GM21423 (cell line): ENCODE measurements around the gene MAPKBP1.

ENCODE experiments used
- ATAC-seq: cut with Tn5 transposase; IDR thresholded peaks from one replicate; pipeline ENCODE4 v1.9.1; 2021; ENCODE audit warnings: mild to moderate bottlenecking, moderate library complexity; ENCODE audit not compliant: unreplicated experiment

Gene MAPKBP1

DNA sequence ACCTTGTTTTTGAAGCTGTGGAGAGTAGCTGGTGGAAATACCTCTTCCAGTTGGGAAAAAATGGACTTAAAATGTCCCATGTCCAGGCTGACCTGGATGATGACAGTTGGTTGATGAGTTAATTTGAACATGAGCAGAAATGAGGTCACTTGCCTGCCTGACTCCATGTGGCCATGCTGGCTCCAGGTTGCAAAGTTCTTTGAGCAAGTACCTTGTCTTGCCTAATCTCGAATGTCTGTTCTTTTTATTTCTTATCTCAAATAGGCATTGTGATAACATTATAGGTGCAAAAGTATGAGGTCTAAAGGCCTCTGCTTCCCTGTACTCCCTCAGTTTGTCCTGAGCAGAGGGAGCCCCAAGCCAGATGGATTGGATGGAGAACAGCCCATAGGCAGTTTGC is 9.0 kb downstream of the MAPKBP1 start:
- ATAC-seq, result no peak

- ATAC-seq, result no peak
These were observed 14.0 kb downstream of the MAPKBP1 start for GRCh38 chr15:41788262-41788661.

GRCh38 chr15:41789236-41789635 is 15.0 kb downstream of the MAPKBP1 start:
- no peak for ATAC-seq

- no peak for ATAC-seq
These were observed 15.4 kb downstream of the MAPKBP1 start for GRCh38 chr15:41789662-41790061.

DNA sequence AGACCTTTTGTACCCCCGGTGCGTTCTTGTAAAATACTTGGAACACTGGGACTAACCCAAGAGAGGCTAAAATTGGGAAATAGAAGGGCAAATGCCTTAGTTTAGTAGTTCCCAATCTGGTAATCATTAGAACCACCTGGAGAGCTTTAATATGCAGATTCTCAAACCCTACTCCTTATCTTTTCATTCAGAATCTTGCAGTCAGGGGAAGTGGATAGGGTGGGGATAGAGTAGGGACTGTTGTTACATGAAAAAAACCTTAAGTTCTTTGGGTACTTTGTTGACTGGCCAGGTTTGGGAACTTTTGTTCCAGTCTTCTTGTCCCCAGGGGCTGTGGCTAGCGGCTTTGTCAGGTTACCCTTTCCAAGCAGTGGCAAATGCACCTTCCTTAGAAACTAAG is 15.9 kb downstream of the MAPKBP1 start:
- ATAC-seq, result no peak

DNA sequence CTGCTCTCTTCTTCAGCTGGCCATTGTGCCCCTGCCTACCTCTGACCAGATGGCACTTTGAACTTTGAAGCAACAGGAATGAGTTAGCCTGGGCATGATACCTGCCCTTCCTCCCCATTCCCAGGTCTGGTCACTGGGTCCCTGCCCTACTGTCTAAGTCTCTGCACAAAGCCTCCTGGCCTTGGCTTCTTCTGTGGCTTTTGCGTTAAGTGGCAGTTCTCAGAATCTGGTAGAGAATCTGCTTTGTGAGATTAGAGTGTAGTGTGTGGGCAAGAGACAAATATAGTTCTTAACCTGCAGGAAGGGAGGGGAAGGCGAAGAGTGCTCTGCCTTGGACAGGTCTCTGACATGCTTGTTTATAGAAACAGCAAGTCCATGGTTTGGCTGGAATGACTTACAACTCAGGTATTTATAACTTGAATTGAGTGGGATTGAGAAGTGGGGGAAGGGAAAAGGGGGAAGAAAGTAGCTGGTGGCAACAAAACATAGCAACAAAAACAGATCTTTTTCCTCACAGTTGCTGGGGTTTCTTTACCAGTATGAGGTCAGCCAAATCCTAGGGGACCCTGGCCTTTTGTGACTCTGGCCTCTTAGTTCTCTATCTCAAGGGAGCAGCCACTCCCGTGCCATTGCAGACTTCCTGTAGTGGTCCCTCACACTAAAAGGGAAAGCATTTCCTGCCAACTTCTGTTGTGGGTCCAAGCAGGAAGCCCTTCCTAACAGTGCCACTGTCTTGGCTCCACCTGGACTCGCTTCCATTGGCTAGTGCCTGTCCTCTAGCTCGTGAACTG is 16.7 kb downstream of the MAPKBP1 start:
- ATAC-seq, result no peak

DNA sequence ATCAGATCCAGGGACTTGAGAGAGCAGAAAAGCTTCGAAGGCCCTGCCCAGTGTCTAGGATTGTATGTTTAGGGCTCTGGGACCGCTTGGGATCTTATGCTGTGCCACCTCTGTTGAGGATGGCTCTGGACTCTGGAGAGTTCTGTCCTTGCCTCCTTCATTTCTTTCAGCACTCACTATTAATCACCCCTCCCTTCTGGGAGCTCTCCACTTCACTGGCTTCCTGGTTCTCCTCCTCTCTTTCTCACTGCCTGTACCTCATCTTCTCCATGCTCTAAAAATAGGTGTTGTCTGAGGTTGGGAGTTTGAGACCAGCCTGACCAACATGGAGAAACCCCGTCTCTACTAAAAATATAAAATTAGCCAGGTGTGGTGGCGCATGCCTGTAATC is 17.3 kb downstream of the MAPKBP1 start:
- no peak for ATAC-seq

GRCh38 chr15:41792000-41792637 is 17.8 kb downstream of the MAPKBP1 start:
- no peak for ATAC-seq

GRCh38 chr15:41794081-41794480 is 19.8 kb downstream of the MAPKBP1 start:
- ATAC-seq, result no peak

- ATAC-seq, result no peak
These were observed 21.9 kb downstream of the MAPKBP1 start for GRCh38 chr15:41795996-41796856.

DNA sequence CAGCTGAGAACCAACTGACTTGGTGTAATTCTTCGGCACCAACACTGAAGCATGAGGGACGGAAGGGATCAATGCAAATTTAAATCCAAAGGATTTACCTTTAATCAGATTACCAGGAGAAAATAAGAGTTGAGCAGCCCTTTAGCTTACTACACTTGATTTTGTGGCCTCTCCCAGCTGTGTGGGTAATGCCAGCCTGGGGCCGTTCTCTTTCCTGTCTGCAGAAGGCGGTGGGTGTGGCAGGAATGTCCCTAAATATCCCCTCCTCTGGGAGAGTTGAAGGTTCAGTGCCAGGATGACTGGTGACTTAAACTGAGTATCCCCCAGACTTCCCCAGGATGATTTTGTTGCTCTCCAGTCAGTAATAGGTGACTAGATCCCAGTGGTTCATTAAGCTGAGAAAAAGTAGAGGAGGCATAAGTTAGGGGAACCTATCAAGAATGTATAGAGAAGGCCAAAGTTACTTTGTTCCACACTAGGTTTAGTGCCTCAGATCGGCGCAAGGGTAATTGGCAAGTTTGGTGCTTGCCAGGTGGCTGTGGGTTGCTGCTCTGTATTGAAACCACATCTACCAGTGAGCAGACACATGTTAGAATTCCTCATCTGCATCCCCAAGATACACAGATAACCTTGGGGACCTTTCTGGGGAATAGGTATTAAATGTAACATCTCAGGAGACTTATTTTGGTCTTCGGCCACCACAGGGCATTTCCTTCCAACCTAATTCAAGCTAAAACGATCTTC is 23.1 kb downstream of the MAPKBP1 start:
- ATAC-seq, result no peak

DNA sequence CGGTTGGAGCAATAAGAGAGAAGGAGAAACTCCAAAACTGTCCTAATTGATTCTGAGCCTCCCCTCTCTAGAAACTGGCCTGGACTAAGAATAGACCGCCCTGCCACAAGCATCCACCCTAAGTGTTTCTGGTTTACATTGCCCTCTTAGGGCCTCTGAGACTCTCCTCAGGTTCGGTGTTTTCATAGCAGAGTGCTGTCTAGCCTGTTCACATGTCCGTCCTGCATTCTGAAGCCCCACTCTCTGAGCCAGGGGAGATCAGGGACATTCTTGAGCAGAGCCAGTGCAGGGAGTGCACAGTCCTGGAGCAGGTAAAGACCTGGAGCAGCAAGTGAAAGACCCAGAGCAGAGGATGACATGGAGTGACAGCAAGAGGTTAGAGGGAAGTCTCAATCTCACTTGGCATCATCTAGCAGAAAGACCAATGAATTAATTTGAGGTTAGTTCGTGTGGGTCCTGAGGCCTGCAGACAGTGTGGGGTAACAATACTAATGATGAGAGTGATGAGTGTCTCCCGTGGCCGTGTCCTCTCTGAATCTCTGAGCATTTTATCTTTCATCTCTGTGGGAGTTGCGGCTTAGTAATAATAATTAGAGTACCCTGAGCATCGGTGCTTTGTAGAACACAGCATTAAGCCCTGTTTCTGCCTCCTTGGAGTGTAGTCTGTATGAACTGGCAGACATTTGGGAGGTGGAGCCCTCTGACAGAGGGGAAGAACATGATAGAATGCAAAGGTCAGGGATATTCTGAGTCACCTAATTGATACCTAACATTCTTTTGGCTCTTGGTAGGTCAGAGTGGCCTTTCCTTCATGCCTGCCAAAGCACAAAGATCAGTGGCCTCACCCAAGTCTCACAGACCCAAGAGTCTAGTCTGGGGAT is 24.6 kb downstream of the MAPKBP1 start:
- no peak for ATAC-seq

- ATAC-seq, result no peak
These were observed 25.2 kb downstream of the MAPKBP1 start for GRCh38 chr15:41799488-41799805.

- ATAC-seq, result no peak
These were observed 26.9 kb downstream of the MAPKBP1 start for GRCh38 chr15:41801185-41801584.

DNA sequence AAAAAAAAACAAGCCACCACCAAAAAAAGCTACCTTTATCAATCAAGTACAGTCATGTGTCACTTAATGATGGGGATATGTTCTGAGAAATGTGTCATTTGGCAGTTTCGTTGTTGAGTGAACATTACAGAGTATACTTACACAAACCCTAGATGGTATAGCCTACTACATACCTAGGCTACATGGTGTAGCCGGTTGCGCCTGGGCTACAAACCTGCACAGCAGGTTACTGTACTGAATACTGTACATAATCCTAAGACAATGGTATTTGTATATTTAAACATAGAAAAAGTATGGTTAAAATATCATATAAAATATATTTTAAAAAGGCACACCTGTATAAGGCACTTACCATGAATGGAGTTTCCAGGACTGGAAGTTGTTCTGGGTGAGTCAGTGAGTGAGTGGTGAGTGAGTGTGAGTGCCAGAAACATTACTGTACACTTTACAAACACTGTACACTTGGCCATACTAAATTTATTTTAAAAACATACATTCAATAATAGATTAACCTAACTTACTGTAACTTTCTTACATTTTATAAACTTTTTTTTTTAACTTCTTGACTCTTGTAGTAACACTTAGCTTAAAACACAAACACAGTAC is 27.7 kb downstream of the MAPKBP1 start:
- ATAC-seq, result no peak

DNA sequence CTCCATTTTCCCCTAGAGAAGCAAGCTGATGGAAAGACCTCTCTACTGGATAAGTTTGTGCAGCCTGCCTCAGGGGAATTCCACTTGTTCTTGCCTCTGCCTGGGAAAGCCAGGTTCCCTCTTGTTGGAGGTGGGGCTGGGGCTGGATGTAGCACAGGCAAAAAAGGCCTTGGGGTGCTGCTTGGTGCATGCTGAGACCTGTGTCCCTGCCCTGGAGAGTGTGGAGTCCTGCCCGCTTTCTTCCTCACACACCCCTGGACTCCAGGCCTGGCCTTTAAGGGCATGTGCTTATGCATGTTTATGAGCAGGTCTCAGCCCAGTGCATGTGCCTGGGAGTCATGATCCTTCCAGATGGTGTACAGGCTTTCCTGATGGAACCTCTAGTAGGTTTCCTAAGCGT is 30.1 kb downstream of the MAPKBP1 start:
- ATAC-seq, result no peak

DNA sequence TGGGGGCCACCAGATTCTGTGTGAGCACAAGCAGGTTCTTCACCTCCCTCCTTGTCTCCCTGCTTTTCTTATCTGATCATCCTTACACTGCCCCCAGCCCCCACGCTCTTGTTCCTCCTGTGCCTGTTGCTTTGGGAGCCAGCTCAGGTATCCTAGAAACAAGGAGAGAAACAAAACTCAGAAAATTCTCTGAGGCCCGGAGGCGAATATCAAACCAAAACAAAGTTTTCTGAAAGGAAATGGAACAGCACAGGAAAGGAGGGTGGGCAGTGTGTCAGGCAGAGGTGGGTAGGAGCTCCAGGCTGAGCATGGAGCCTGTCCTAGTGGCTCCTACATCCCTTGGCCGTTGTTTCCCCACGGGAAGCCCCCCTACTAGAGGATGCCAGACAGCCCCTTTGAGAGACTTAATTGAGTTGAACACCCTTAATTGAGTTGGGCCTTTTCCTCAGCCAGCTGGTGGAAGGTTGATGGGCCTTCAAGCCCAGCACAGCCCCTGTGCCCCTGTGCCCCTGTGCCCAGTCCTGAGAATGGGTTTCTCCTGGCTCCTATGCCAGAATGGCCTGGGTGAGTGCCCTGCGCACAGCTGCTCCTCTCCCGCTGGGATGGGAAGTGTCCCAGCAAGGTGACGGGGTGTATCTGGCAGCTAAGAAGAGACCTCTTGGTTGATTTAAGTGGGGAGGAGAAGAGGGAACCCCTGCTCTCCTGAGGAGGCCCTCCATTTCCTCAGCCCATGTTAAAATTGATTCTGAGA is 30.8 kb downstream of the MAPKBP1 start:
- no peak for ATAC-seq

GRCh38 chr15:41805711-41806110 is 31.4 kb downstream of the MAPKBP1 start:
- ATAC-seq, result no peak
